ENCODE measurements around the gene HOMER1. TPM values are rescaled to one million over a fixed set of nuclear protein-coding genes. Genes with fewer than 3 reads are reported as not detected.

Gene HOMER1
- total and polyA plus RNA-seq, 2 of the 13 experiments (the other 11 are each of a cell fraction or from before 2014, with no cell fraction given), result 5.3 to 24.8 TPM

- Histone ChIP-seq H3K9me3 (ENCODE audit: low read length) (no peaks in the 10 kb centered on the region), H3K79me2 (ENCODE audit: insufficient read depth, low read length) (peaks cover 94% of the 10 kb centered on the region), H3K4me3 (replicated peaks in 1 of 3; ENCODE audit: insufficient read depth in 1 of 3, low read depth in 2 of 3, low read length in 3 of 3) (peak overlapping the region in 2 of 3 experiments; percentile 13 to 24; a peak in 2 of 6 replicates), H3K27ac (ENCODE audit: extremely low read length, insufficient read depth, low read length) (no peak overlapping the region), H3K9ac (ENCODE audit: insufficient read depth, low read depth, low read length) (peak overlapping the region; percentile 27; the same call in 1 of the 2 replicates), H4K20me1 (ENCODE audit: insufficient read depth, low read length) (peaks cover 15% of the 10 kb centered on the region), H3K36me3 (replicated peaks in 1 of 2; ENCODE audit: control insufficient read depth in 1 of 2, insufficient read depth in 2 of 2, low read length in 2 of 2) (no peaks in the 10 kb centered on the region), H3K4me2 (ENCODE audit: low read depth, low read length) (peak overlapping the region; percentile 83), H2AFZ (ENCODE audit: low read length) (no peak overlapping the region), H3K4me1 (ENCODE audit: insufficient read depth, low read length) (peaks cover 70% of the 10 kb centered on the region), H3K27me3 (ENCODE audit: control insufficient read depth in 1 of 2, insufficient read depth in 2 of 2, low read length in 2 of 2) (no peaks in the 10 kb centered on the region; a peak in 1 of 5 replicates)
- DNase-seq (ENCODE audit: low spot score) (peak; percentile 23), FAIRE-seq (no peak), ATAC-seq (peak; percentile 57)
- intact Hi-C loops (cut with micrococcal nuclease; ENCODE audit: unreplicated experiment), result no loop called here
- no peak for TF ChIP-seq AGO2 (optimal IDR thresholded peaks at IDR 0.05; ENCODE audit: low read depth, low read length)
- TF ChIP-seq PBX2 (CRISPR knock-in tag; IDR thresholded peaks at IDR 0.05), result peak; percentile 67
- in situ Hi-C loops (cut with HindIII; ENCODE audit: extremely low pct_ligation_motif_present, low pct_unique_long_range_greater_than_20kb), result no loop called here
- POLR2A ChIA-PET, result interaction anchor here (1.0 kb wide), 1 partner anchor 8 kb away, joined by 3 read pairs; no protein-coding TSS in a partner anchor
- BruUV-seq (replicated peaks), result no TSS peak
- CTCF ChIA-PET (ENCODE audit: low intra/inter-chr PET ratio, low total read pairs), result no interaction called here
- WGBS (ENCODE audit: low lambda C conversion rate), result 14% methylated on average over 2 of the region's 2 CpGs
Measured at GRCh38 chr5:79508354-79508753, 5.6 kb downstream of the HOMER1 start.

GRCh38 chr5:79507251-79508205, 6.4 kb downstream of the HOMER1 start:
- ChIA-PET CTCF (ENCODE audit: low intra/inter-chr PET ratio, low total read pairs) (no interaction called here), POLR2A (interaction anchor here (1.0 kb wide), 1 partner anchor 8 kb away, joined by 3 read pairs; no protein-coding TSS in a partner anchor)
- FAIRE-seq (no peak), ATAC-seq (no peak), DNase-seq (ENCODE audit: low spot score) (no peak)
- Histone ChIP-seq H3K27me3 (ENCODE audit: control insufficient read depth in 1 of 2, insufficient read depth in 2 of 2, low read length in 2 of 2) (no peaks in the 10 kb centered on the region; a peak in 1 of 5 replicates), H3K27ac (ENCODE audit: extremely low read length, insufficient read depth, low read length) (no peak overlapping the region), H2AFZ (ENCODE audit: low read length) (no peak overlapping the region), H3K4me2 (ENCODE audit: low read depth, low read length) (peak overlapping the region; percentile 83), H3K4me3 (replicated peaks in 1 of 3; ENCODE audit: insufficient read depth in 1 of 3, low read depth in 2 of 3, low read length in 3 of 3) (no peak overlapping the region), H3K36me3 (replicated peaks in 1 of 2; ENCODE audit: control insufficient read depth in 1 of 2, insufficient read depth in 2 of 2, low read length in 2 of 2) (no peaks in the 10 kb centered on the region), H3K79me2 (ENCODE audit: insufficient read depth, low read length) (peaks cover 92% of the 10 kb centered on the region), H3K4me1 (ENCODE audit: insufficient read depth, low read length) (peaks cover 70% of the 10 kb centered on the region), H4K20me1 (ENCODE audit: insufficient read depth, low read length) (peaks cover 15% of the 10 kb centered on the region), H3K9me3 (ENCODE audit: low read length) (no peaks in the 10 kb centered on the region), H3K9ac (ENCODE audit: insufficient read depth, low read depth, low read length) (no peak overlapping the region)
- TF ChIP-seq CBFB (CRISPR knock-in tag; IDR thresholded peaks at IDR 0.05) (no peak), ZNF329 (CRISPR knock-in tag; IDR thresholded peaks at IDR 0.05; ENCODE audit: low read depth) (no peak), PTBP1 (IDR thresholded peaks at IDR 0.05; ENCODE audit: low read depth, low read length, poor library complexity, severe bottlenecking) (no peak), ZBTB46 (CRISPR knock-in tag; IDR thresholded peaks at IDR 0.05; ENCODE audit: borderline replicate concordance) (no peak), ZNF737 (CRISPR knock-in tag; IDR thresholded peaks at IDR 0.05; ENCODE audit: borderline replicate concordance) (no peak), POLR2AphosphoS5 (IDR thresholded peaks at IDR 0.05; ENCODE audit: low read depth, low read length) (no peak)
- WGBS (ENCODE audit: low lambda C conversion rate), result 85% methylated on average over 6 of the region's 6 CpGs
- no TSS peak for BruUV-seq (replicated peaks)
- intact Hi-C loops (cut with micrococcal nuclease; ENCODE audit: unreplicated experiment) (no loop called here), in situ Hi-C loops (cut with HindIII; ENCODE audit: extremely low pct_ligation_motif_present, low pct_unique_long_range_greater_than_20kb) (no loop called here)
